H7 (cell line): Measurements from ENCODE around the gene TBPL1. TPM values are rescaled to one million over a fixed set of nuclear protein-coding genes. Genes with fewer than 3 reads are reported as not detected.

Experiments
- DNase-seq: peaks from one replicate; pipeline ENCODE4 v3.0.0; 2012
- H3K27me3 ChIP-seq: 2 replicates; pipeline ENCODE4 v1.6.0; 2011; ENCODE audit warnings: mild to moderate bottlenecking, low read length; ENCODE audit not compliant: control insufficient read depth, insufficient read depth
- H3K36me3 ChIP-seq: replicated peaks from 2 replicates; pipeline ENCODE4 v1.5.1; 2011; ENCODE audit warnings: low read length; ENCODE audit not compliant: control insufficient read depth, insufficient read depth
- H3K4me3 ChIP-seq: 2 replicates; pipeline ENCODE4 v1.5.1; 2011; ENCODE audit warnings: low read depth, mild to moderate bottlenecking, control low read depth, low read length, moderate library complexity; ENCODE audit not compliant: insufficient read depth
- total RNA-seq: library from RNA; depleted of rRNA; stranded (reverse); fragments of >200 nt; shearing (Covaris generic); gene quantifications from 2 replicates; pipeline ENCODE4 v1.2.3, GENCODE V29; 2014

TBPL1 gene
- total RNA-seq, 1 experiment from 2014 or later = 62.6 TPM

DNA sequence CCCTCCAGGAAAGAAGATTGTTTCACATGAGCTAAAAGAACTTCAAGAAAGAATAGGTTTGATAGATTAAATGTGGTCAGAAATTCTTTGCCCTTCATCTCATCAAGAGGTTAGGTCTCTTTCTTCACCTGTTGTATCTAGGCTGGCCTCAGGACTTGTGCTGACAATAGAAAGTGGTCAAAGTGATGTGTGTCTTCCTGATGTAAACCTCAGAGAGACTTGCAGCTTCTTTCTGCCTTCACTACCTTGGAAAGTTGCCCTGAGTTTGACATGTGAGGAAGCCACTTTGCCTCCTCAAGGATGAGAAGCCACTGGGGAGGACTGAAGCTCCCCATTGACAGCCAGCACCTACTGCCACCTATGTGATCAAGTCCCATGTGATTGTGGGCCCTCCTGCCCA, 46.3 kb downstream of the TBPL1 start:
- H3K36me3 ChIP-seq = no peaks in the 10 kb centered on the region
- H3K4me3 ChIP-seq = no peak overlapping the region
- no peaks in the 10 kb centered on the region for H3K27me3 ChIP-seq
- no peak for DNase-seq

DNA sequence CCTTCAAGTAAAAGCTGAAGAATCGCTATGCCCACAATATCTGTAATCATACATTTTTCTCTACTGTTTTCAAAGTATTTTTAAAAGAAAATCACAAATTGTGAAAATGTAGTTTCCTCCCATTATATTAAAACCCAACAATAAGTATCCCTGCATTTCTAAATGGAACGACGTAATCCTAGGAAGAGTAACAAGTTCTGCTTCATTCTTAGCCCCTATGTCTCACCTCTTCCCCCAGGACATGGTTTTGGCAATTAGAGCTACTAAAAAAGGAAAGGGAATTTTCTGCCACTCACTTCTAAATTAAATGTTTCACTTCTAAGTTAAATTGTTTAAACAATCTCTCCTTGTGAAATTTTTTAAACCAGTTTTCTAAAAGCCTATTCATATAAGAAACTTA, 47.4 kb downstream of the TBPL1 start:
- Histone ChIP-seq H3K27me3 (no peaks in the 10 kb centered on the region), H3K4me3 (no peak overlapping the region), H3K36me3 (no peaks in the 10 kb centered on the region)
- no peak for DNase-seq

DNA sequence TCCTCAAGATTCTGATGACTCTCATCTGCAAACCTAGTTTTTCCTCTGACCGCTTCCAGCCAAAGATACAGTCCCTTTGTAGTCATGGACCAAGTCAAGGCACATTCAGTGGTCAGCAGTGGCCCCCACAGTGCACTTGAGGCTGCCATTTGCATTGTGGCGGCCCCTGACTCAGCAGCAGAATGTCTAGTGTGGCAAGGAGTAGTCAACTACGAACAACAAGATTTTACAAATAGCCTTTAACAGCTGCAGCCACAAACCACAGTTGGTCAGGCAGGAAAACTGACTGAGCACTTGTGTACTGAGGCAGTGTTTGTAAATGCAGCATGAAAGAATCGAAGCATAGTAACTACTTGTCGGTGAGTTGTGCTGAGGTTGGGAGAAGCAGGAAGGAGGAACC, 49.8 kb downstream of the TBPL1 start:
- Histone ChIP-seq H3K27me3 (no peaks in the 10 kb centered on the region), H3K36me3 (no peaks in the 10 kb centered on the region), H3K4me3 (no peak overlapping the region)
- DNase-seq = no peak

DNA sequence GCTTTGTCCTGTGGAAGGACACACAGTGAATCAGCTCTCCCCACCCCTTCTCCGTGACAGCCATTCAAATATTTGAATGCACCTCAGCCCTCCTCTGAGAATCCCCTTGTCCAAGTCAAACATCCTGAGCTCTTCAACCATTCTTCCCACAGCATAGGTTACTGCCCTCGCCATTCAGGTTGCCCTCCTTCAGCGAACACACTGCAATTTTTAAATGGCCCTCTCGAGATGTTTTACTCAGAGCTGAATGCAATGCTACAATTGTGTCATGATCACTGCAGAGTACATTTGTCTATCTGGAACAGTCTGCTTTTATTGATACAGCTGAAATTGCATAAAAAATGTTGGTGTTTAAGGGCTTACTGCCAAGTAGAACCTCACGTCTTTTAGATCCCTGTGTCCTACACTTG, 50.5 kb downstream of the TBPL1 start:
- no peak for DNase-seq
- H3K27me3 ChIP-seq = no peaks in the 10 kb centered on the region
- no peaks in the 10 kb centered on the region for H3K36me3 ChIP-seq
- no peak overlapping the region for H3K4me3 ChIP-seq

DNA sequence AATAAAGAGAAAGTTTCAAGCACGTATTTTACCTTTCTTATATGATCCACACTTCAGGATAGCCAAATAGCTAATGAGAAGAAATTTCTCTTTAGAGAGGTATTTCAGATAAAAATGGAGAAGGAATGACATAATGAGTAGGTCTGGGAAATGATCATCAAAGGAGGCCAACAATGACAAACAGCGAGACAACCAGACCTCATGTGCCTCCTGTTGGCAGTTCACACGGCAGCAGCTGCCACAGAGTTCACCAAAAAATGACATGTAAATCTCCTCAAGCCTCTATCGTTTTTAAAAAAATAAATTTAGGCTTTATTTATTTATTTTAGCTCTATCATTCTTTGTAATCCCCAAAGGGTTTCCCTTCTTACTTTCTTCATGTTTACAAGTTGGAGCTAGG, 51.7 kb downstream of the TBPL1 start:
- Histone ChIP-seq H3K36me3 (no peaks in the 10 kb centered on the region), H3K4me3 (no peak overlapping the region)
- DNase-seq = no peak

DNA sequence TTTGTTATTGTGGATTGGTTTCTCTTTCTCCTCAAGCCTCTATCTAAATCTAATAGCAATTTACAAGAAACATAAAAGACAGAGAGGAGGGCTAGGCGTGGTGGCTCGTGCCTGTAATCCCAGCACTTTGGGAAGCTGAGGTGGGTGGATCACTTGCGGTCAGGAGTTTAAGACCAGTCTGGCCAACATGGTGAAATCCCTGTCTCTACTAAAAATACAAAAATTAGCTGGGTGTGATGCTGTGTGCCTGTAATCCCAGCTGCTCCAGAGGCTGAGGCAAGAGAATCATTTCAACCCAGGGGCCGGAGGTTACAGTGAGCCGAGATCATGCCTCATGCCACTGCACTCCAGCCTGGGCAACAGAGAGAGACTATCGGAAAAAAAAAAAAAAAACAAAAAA, 52.8 kb downstream of the TBPL1 start:
- no peaks in the 10 kb centered on the region for H3K27me3 ChIP-seq
- H3K4me3 ChIP-seq = no peak overlapping the region
- no peaks in the 10 kb centered on the region for H3K36me3 ChIP-seq
- no peak for DNase-seq

More for the DNA sequence above, 51.7 kb downstream of the TBPL1 start:
- no peaks in the 10 kb centered on the region for H3K27me3 ChIP-seq

DNA sequence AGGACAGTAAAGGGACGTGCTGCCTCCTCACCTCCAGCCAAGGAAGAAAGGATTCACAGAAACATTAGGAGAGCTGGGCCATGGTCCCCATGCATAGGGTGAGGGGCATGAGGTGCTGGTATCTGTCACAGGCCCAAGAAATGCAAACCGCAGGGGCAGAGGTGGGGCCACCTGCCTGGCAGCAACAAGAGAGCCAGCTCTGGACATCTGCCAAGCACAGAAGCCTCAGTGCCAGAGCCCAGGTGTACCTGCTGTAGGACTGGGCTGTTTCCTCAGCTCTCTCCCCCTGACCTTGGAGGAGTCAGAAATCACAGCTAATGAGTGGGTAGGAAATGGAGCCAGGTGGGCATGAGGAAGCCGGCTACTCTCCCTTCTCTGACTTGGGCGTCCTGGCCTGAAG, 54.1 kb downstream of the TBPL1 start:
- H3K27me3 ChIP-seq = no peaks in the 10 kb centered on the region
- H3K36me3 ChIP-seq = no peaks in the 10 kb centered on the region
- no peak overlapping the region for H3K4me3 ChIP-seq
- DNase-seq = no peak

DNA sequence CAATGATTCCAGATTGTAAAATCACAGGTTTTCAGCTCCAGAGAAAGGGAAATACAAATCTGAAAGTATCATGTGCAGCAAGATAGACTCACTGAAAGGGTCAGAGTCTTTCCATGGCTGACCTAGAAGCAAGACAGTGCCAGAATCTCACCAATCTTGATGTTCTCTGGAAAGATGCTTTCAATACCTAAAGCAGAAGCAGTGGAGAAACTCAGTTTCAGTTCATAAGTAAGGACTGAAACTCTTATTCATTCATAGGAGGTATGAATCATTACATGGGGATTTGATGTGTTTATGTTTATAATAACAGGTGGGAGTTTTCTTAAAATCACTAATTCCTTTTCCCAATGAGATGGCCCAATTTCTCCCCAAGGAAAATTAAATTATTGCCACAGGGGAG, 56.9 kb downstream of the TBPL1 start:
- Histone ChIP-seq H3K27me3 (no peaks in the 10 kb centered on the region), H3K4me3 (no peak overlapping the region), H3K36me3 (no peaks in the 10 kb centered on the region)
- no peak for DNase-seq

DNA sequence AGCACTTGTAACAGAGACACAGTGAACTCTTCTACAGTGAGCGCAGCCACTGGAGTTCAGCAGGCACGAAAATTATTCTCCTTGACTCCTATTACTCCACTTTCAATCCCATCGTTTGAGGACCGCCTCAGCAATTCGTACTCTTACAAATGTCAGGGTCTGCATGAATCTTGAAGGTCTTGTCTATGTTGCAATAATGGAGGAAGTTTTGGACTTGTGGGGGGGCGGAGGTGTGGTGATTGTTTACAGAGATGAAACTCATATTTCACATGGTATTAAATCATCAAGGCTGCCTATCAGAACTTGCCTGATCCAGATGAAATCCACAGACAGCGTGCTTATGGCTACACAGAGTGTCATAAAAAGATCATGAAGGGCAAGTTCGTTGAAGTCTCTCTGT, 57.4 kb downstream of the TBPL1 start:
- H3K4me3 ChIP-seq = no peak overlapping the region
- no peaks in the 10 kb centered on the region for H3K36me3 ChIP-seq
- no peaks in the 10 kb centered on the region for H3K27me3 ChIP-seq
- DNase-seq = no peak

DNA sequence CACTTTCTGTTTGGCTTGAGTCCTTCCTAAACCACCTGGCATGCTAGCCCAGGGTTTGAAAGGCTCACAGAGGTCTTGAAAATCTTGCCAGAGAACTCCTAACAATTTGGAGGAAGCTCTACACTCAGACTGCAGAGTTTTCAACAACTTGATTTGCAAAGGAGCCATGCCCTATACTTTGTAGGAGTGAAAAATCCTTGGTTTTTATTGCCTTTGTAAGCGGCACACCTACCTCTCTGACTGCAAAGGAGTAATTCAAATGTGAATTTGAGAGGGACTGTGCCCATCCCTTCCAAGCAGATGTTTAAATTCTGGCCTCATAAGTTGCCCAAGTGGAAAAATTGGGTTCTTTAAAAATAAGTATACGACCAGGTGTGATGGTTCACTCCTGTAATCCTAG, 58.0 kb downstream of the TBPL1 start:
- H3K36me3 ChIP-seq = no peaks in the 10 kb centered on the region
- no peaks in the 10 kb centered on the region for H3K27me3 ChIP-seq
- DNase-seq = no peak
- no peak overlapping the region for H3K4me3 ChIP-seq

DNA sequence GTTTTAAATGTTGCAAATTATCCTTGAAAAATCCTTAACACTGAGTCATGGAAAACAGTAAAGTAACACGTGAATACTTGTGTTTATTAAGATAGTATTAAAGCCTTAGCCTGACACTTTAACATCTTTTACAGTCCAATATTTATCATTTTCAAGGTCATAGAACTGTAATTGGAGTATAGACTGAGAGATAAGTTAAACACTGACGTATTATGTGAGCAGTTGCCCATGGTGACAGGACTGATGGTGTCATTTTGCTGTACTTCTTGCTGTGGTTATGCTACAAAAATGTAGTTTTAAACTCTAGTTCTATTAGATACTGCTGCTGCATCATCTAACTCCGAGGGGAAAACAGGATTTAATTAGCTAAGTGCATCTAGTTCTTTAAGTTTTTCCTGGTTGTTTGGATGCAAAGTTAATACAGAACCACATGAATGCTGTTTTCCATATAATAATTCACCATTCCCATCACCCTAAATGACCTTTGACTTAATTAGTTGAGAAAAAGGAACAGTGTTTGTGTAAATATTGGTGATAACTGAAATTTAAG, 61.6 kb downstream of the TBPL1 start:
- no peaks in the 10 kb centered on the region for H3K27me3 ChIP-seq
- H3K4me3 ChIP-seq = no peak overlapping the region
- DNase-seq = no peak

DNA sequence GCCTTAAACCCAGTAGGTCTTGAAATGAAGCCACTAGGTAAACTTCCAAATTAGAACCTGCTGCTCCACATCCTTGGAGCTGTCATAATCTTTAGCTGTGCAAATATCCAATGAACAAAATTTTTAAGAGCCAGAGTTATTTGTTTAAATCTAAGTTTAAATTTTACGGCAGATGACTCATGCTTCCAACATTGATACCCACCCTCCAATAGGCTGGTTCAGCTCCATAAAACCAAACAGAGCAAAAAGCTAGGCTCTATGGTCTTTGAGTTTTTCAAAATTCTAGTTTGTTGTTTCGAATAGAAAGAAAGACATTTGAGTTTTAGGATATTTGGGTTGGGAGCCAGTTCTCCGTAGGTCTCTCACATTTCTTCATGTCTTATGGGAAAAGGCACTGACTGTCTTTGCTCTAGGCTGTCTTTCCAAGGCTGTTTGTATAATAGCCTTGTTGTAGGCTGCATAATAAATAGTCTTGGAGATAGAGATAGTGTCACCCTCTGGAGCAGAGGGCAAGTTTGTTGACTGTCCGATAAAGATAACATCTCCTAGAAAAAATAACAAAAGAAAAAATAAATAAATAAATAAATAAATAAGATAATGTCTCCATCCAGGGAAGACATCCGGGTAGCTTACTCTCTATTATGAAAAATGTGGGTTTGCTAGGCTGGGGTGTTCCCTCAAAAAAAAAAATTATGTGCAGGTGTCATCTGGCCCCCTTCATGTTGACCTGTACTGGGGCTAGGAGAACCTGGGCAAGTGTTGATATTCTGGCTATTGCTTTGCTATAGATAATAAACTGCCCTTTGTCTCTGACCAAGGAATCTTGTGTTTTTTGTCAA, 62.9 kb downstream of the TBPL1 start:
- no peak overlapping the region for H3K4me3 ChIP-seq
- DNase-seq = no peak
- no peaks in the 10 kb centered on the region for H3K36me3 ChIP-seq
- H3K27me3 ChIP-seq = no peaks in the 10 kb centered on the region

More for the DNA sequence above, 61.6 kb downstream of the TBPL1 start:
- H3K36me3 ChIP-seq = no peaks in the 10 kb centered on the region

DNA sequence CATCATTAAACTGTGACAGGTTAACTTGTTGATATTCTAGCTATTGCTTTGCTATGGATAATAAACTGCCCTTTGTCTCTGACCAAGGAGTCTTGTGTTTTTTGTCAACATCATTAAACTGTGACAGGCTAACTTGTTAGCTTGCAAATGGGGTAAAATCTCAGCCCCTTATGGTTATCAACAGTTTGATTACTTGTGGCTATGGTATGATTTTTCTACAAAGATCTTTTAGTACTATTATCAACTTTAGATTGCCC, 63.5 kb downstream of the TBPL1 start:
- H3K4me3 ChIP-seq = no peak overlapping the region
- no peak for DNase-seq
- H3K36me3 ChIP-seq = no peaks in the 10 kb centered on the region
- H3K27me3 ChIP-seq = no peaks in the 10 kb centered on the region

DNA sequence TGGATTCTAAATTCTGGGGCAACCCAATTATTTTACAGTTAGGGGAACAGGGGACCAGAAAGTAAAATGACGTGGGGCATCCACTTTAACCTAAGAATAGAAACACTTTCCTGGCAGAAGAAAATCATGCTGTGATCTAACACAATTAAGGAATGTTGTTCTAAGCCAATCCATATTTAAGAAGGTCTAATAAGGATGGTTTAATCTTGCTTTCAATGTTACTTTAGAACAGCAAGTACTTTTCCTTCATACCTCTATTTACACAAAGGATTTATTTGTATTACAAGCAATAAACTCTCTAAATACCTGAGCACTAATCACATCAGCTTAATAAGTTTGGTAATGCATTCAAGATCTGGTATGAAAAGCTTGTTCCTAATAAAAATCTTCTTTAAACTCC, 67.0 kb downstream of the TBPL1 start:
- Histone ChIP-seq H3K27me3 (no peaks in the 10 kb centered on the region), H3K4me3 (no peak overlapping the region), H3K36me3 (no peaks in the 10 kb centered on the region)
- no peak for DNase-seq

DNA sequence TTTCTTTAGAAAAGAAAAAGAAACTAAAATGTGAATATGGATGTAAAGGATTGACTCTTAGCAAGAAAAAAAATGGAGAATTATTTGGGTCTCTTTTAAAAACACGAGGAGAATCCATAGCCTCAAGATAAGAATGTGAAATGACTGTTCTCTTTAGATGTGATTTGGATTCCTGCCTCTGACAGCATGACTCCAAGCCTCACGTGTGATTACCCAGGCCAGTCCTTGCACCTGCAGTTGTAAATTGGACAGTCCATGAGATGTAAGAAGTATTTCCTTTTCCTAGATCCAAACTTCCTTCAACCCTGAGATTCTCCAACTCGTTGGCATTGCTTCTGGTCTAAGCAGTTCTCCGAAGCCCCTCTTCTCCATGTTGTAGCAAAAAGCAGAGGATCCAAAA, 67.5 kb downstream of the TBPL1 start:
- H3K4me3 ChIP-seq = no peak overlapping the region
- no peaks in the 10 kb centered on the region for H3K36me3 ChIP-seq
- DNase-seq = no peak
- H3K27me3 ChIP-seq = no peaks in the 10 kb centered on the region

DNA sequence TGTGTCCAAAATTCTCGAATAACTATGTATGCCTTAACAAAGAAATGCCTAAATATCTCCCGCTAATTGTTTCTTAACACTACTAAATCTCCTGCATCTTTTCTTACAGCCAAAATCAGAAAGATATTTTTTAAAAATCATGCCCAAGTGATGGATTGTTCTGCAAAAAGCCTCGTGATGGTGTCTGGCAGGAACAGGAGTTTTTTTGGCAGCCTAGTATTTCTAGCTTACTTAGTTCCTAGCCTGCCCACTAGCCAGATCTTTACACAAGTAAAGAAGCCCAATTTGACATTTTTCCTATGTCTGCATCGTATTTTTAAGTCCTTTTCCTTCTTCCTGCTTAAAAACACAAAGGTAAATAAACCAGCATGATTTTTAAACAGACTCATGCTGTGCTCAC, 67.9 kb downstream of the TBPL1 start:
- Histone ChIP-seq H3K27me3 (no peaks in the 10 kb centered on the region), H3K36me3 (no peaks in the 10 kb centered on the region), H3K4me3 (no peak overlapping the region)
- no peak for DNase-seq
